ENCODE measurements around the gene PPP4R2.

PPP4R2 gene

GRCh38 chr3:73071952-73072351, 75.3 kb downstream of the PPP4R2 start:
- no peak for DNase-seq

GRCh38 chr3:73072634-73073033, 76.0 kb downstream of the PPP4R2 start:
- no peak for DNase-seq

GRCh38 chr3:73073091-73073707, 76.6 kb downstream of the PPP4R2 start:
- no peak for DNase-seq

- DNase-seq: no peak
Measured at GRCh38 chr3:73074781-73075180, 78.2 kb downstream of the PPP4R2 start.

- no peak for DNase-seq
Measured at GRCh38 chr3:73080216-73080966, 83.8 kb downstream of the PPP4R2 start.

GRCh38 chr3:73081140-73081539, 84.5 kb downstream of the PPP4R2 start:
- DNase-seq: no peak

- DNase-seq: no peak
Measured at GRCh38 chr3:73084170-73084569, 87.6 kb downstream of the PPP4R2 start.

- DNase-seq: no peak
Measured at GRCh38 chr3:73086071-73086494, 89.5 kb downstream of the PPP4R2 start.

- DNase-seq: no peak
Measured at GRCh38 chr3:73094129-73094528, 97.5 kb downstream of the PPP4R2 start.

- no peak for DNase-seq
Measured at GRCh38 chr3:73094951-73095350, 98.3 kb downstream of the PPP4R2 start.

- no peak for DNase-seq
Measured at GRCh38 chr3:73096169-73096568, 99.6 kb downstream of the PPP4R2 start.

GRCh38 chr3:73098026-73098425, 101.4 kb downstream of the PPP4R2 start:
- no peak for DNase-seq

GRCh38 chr3:73098873-73099272, 102.3 kb downstream of the PPP4R2 start:
- no peak for DNase-seq

- peak; percentile 34 for DNase-seq
Measured at GRCh38 chr3:73100741-73101559, 104.3 kb downstream of the PPP4R2 start.

GRCh38 chr3:73101881-73102280, 105.3 kb downstream of the PPP4R2 start:
- no peak for DNase-seq

- DNase-seq: no peak
Measured at GRCh38 chr3:73107215-73107614, 110.6 kb downstream of the PPP4R2 start.

- DNase-seq: no peak
Measured at GRCh38 chr3:73107676-73108187, 111.1 kb downstream of the PPP4R2 start.

GRCh38 chr3:73108750-73109149, 112.1 kb downstream of the PPP4R2 start:
- no peak for DNase-seq

- no peak for DNase-seq
Measured at GRCh38 chr3:73110530-73110929, 113.9 kb downstream of the PPP4R2 start.

- no peak for DNase-seq
Measured at GRCh38 chr3:73114711-73115110, 118.1 kb downstream of the PPP4R2 start.

GRCh38 chr3:73115806-73116205, 119.2 kb downstream of the PPP4R2 start:
- DNase-seq: no peak
